ENCODE measurements around the gene TMEM132C.
"Not testable (repeated sequence)": the region's sequence is repeated elsewhere in the genome, so short reads cannot be mapped to it uniquely, and the experiment has no call there.

Gene TMEM132C

DNA sequence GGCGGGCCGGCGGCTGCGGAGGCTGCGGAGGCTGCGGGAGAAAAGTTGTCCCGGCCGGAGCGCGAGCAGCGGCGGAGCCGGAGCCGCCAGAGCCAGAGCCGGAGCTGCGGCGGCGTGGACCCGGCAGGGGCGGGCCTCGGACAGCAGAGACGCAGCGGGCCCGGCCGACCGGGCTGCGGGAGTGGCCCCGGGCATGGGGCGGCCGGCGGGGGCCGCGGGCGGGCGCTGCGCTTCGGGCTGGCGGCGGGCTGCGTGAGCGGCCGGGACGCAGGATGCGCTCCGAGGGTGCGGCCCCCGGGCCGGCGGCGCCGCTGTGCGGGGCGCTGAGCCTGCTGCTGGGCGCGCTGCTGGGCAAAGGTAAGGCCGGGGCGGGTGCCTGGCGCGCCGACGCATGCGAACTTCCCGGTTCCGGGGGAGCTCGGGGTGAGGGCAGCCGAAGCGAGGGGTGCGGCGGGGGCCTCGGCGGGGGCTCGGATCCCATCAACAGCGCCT lies at the start of gene TMEM132C:
TMEM132C (plus strand) TSS at position 40 of the 492 bp plus-strand sequence; CDS start at position 273, 233 bp downstream.
- H3K4me3 ChIP-seq (ENCODE audit: low read depth, low read length): peak within 1 kb of the TSS; percentile 74
- peaks cover 19% of the 10 kb centered on the region for H3K4me1 ChIP-seq (ENCODE audit: control insufficient read depth, insufficient read depth, low read length)
- no peaks in the 10 kb centered on the region for H3K36me3 ChIP-seq (ENCODE audit: control insufficient read depth, insufficient read depth, low read length)
- H3K9me3 ChIP-seq (ENCODE audit: control insufficient read depth, insufficient read depth, low read depth, low read length): peaks cover 14% of the 10 kb centered on the region
- peaks cover 97% of the 10 kb centered on the region for H3K27me3 ChIP-seq (ENCODE audit: control insufficient read depth, insufficient read depth, low read length)
- peak within 1 kb of the TSS; percentile 34 for H3K9ac ChIP-seq (ENCODE audit: low read length)
- no peak within 1 kb of the TSS for H3K27ac ChIP-seq (ENCODE audit: low read depth, low read length)

- H3K36me3 ChIP-seq (ENCODE audit: control insufficient read depth, insufficient read depth, low read length): no peaks in the 10 kb centered on the region
- H3K9ac ChIP-seq (ENCODE audit: low read length): no peak overlapping the region
- no peak overlapping the region for H3K4me3 ChIP-seq (ENCODE audit: low read depth, low read length)
- no peak overlapping the region for H3K27ac ChIP-seq (ENCODE audit: low read depth, low read length)
- H3K4me1 ChIP-seq (ENCODE audit: control insufficient read depth, insufficient read depth, low read length): no peaks in the 10 kb centered on the region
- H3K9me3 ChIP-seq (ENCODE audit: control insufficient read depth, insufficient read depth, low read depth, low read length): no peaks in the 10 kb centered on the region
- H3K27me3 ChIP-seq (ENCODE audit: control insufficient read depth, insufficient read depth, low read length): no peaks in the 10 kb centered on the region
These were observed 42.7 kb upstream of the TMEM132C start for GRCh38 chr12:128224226-128224625.

DNA sequence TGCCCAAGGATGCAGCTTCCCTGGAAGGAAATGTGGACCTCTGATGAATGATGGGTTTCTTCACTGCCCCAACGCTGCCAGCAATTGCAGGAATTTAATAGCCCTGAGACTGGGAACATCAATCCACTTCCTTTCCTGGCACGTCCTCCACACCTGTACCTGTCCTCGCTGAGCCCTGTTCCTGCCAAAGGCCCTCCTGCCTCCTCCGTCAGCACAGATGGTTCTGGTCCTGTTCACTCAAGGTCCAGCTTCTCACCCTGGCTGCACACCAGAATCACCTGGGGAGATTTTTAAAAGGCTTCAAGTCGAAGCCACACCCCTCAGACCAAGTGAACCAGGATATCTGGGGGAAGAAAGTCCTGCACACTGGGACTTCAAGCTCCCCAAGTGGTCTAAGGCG lies 38.4 kb upstream of the TMEM132C start:
- H3K27ac ChIP-seq (ENCODE audit: low read depth, low read length): no peak overlapping the region
- H3K4me3 ChIP-seq (ENCODE audit: low read depth, low read length): no peak overlapping the region
- no peaks in the 10 kb centered on the region for H3K36me3 ChIP-seq (ENCODE audit: control insufficient read depth, insufficient read depth, low read length)
- H3K27me3 ChIP-seq (ENCODE audit: control insufficient read depth, insufficient read depth, low read length): no peaks in the 10 kb centered on the region
- H3K9me3 ChIP-seq (ENCODE audit: control insufficient read depth, insufficient read depth, low read depth, low read length): no peaks in the 10 kb centered on the region
- H3K4me1 ChIP-seq (ENCODE audit: control insufficient read depth, insufficient read depth, low read length): no peaks in the 10 kb centered on the region
- H3K9ac ChIP-seq (ENCODE audit: low read length): no peak overlapping the region

- H3K9ac ChIP-seq (ENCODE audit: low read length): no peak overlapping the region
- no peaks in the 10 kb centered on the region for H3K27me3 ChIP-seq (ENCODE audit: control insufficient read depth, insufficient read depth, low read length)
- H3K36me3 ChIP-seq (ENCODE audit: control insufficient read depth, insufficient read depth, low read length): no peaks in the 10 kb centered on the region
- peaks cover 4% of the 10 kb centered on the region; the same call in 1 of the 2 replicates for H3K9me3 ChIP-seq (ENCODE audit: control insufficient read depth, insufficient read depth, low read depth, low read length)
- no peak overlapping the region for H3K27ac ChIP-seq (ENCODE audit: low read depth, low read length)
- no peaks in the 10 kb centered on the region for H3K4me1 ChIP-seq (ENCODE audit: control insufficient read depth, insufficient read depth, low read length)
- no peak overlapping the region for H3K4me3 ChIP-seq (ENCODE audit: low read depth, low read length)
These were observed 31.1 kb upstream of the TMEM132C start for GRCh38 chr12:128235635-128236417.

DNA sequence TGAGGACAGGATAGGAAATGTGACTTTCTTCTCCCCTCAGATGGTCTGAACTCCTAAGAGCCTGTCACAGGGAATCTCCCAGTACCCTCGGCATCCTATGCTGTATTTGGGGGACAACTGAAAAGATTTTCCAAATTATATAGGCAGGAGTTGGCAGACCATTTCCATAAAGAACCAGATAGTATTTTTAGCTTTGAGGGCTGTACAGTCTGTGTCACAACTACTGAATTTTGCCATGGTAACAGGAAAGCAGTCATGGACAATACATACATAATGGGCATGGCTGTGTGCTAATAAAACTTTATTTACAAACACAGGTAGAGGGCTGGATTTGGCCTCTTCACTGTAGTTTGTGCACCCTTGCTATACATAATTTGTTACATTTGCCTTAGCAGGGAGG lies 30.4 kb upstream of the TMEM132C start:
- H3K9ac ChIP-seq (ENCODE audit: low read length): no peak overlapping the region
- no peak overlapping the region for H3K27ac ChIP-seq (ENCODE audit: low read depth, low read length)
- H3K9me3 ChIP-seq (ENCODE audit: control insufficient read depth, insufficient read depth, low read depth, low read length): peaks cover 4% of the 10 kb centered on the region; the same call in 1 of the 2 replicates
- no peaks in the 10 kb centered on the region for H3K4me1 ChIP-seq (ENCODE audit: control insufficient read depth, insufficient read depth, low read length)
- no peaks in the 10 kb centered on the region for H3K36me3 ChIP-seq (ENCODE audit: control insufficient read depth, insufficient read depth, low read length)
- H3K4me3 ChIP-seq (ENCODE audit: low read depth, low read length): no peak overlapping the region
- H3K27me3 ChIP-seq (ENCODE audit: control insufficient read depth, insufficient read depth, low read length): no peaks in the 10 kb centered on the region

DNA sequence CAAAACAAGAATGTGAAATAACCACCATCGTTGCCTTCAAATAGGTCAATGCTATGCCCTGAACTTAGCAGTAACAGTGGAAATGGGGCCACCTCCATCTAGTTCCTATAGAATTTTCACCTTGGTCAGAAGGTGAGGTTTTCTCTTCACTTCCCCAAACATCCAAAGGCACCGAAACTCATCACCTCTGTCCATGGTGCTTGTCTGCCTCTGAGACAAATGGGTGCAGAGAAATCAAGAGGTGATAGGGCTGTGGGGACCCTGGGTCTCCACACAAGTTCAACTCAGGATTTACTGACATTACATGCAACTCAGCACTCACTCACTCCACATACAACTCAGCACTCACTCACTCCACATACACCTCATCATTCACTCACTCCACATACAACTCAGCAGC lies 26.2 kb upstream of the TMEM132C start:
- no peak overlapping the region for H3K4me3 ChIP-seq (ENCODE audit: low read depth, low read length)
- no peaks in the 10 kb centered on the region for H3K27me3 ChIP-seq (ENCODE audit: control insufficient read depth, insufficient read depth, low read length)
- H3K9me3 ChIP-seq (ENCODE audit: control insufficient read depth, insufficient read depth, low read depth, low read length): peaks cover 4% of the 10 kb centered on the region; the same call in 1 of the 2 replicates
- no peaks in the 10 kb centered on the region for H3K4me1 ChIP-seq (ENCODE audit: control insufficient read depth, insufficient read depth, low read length)
- H3K9ac ChIP-seq (ENCODE audit: low read length): no peak overlapping the region
- no peaks in the 10 kb centered on the region for H3K36me3 ChIP-seq (ENCODE audit: control insufficient read depth, insufficient read depth, low read length)
- H3K27ac ChIP-seq (ENCODE audit: low read depth, low read length): no peak overlapping the region

- Histone ChIP-seq H3K27me3 (ENCODE audit: control insufficient read depth, insufficient read depth, low read length) (no peaks in the 10 kb centered on the region), H3K27ac (ENCODE audit: low read depth, low read length) (no peak overlapping the region), H3K9me3 (ENCODE audit: control insufficient read depth, insufficient read depth, low read depth, low read length) (peaks cover 21% of the 10 kb centered on the region), H3K9ac (ENCODE audit: low read length) (no peak overlapping the region), H3K4me1 (ENCODE audit: control insufficient read depth, insufficient read depth, low read length) (no peaks in the 10 kb centered on the region), H3K36me3 (ENCODE audit: control insufficient read depth, insufficient read depth, low read length) (no peaks in the 10 kb centered on the region), H3K4me3 (ENCODE audit: low read depth, low read length) (no peak overlapping the region)
These were observed 21.8 kb upstream of the TMEM132C start for GRCh38 chr12:128245121-128245520.

DNA sequence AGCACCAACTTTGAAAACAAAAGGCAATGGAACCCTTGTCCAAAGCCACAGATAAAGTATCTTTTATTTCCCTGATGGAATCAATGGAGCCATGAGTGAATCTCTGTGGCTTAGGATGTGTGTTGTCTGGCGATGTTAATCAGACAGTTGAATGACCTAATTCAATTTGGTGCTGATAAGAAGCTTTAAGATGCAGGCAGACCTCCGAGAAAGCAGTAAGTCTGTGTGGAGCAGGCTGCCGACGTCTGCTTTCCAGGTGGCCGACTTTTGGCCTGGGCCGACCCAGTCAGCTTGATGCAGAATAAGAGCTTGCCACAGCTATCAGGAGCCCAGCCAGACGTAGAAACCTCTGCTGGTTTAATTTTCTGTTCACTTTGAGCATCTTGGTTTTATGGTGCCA lies 21.1 kb upstream of the TMEM132C start:
- Histone ChIP-seq H3K36me3 (ENCODE audit: control insufficient read depth, insufficient read depth, low read length) (no peaks in the 10 kb centered on the region), H3K4me1 (ENCODE audit: control insufficient read depth, insufficient read depth, low read length) (no peaks in the 10 kb centered on the region), H3K27me3 (ENCODE audit: control insufficient read depth, insufficient read depth, low read length) (no peaks in the 10 kb centered on the region), H3K27ac (ENCODE audit: low read depth, low read length) (no peak overlapping the region), H3K4me3 (ENCODE audit: low read depth, low read length) (no peak overlapping the region), H3K9ac (ENCODE audit: low read length) (no peak overlapping the region), H3K9me3 (ENCODE audit: control insufficient read depth, insufficient read depth, low read depth, low read length) (peaks cover 21% of the 10 kb centered on the region)

DNA sequence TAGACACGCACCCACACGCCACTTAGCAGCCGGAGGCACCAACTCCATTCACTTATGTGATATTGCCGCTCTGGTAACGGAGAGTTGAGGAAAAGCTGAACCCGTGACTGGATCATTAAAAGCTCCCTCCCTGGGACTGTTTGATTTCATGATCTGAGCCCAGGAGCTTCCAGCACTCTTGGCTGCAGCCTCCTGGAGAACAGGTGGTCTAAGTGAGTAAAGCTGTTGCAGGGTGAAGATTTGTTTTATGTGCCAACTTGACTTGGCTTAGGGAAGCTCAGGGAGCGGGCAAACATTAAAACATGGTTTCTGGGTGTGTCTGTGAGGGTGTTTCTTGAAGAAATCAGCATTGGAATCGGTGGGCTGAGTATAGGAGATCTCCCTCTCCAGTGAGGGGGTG lies 16.9 kb upstream of the TMEM132C start:
- H3K4me3 ChIP-seq (ENCODE audit: low read depth, low read length): no peak overlapping the region
- H3K4me1 ChIP-seq (ENCODE audit: control insufficient read depth, insufficient read depth, low read length): no peaks in the 10 kb centered on the region
- no peaks in the 10 kb centered on the region for H3K36me3 ChIP-seq (ENCODE audit: control insufficient read depth, insufficient read depth, low read length)
- no peaks in the 10 kb centered on the region for H3K27me3 ChIP-seq (ENCODE audit: control insufficient read depth, insufficient read depth, low read length)
- H3K27ac ChIP-seq (ENCODE audit: low read depth, low read length): no peak overlapping the region
- peaks cover 24% of the 10 kb centered on the region for H3K9me3 ChIP-seq (ENCODE audit: control insufficient read depth, insufficient read depth, low read depth, low read length)
- no peak overlapping the region for H3K9ac ChIP-seq (ENCODE audit: low read length)

DNA sequence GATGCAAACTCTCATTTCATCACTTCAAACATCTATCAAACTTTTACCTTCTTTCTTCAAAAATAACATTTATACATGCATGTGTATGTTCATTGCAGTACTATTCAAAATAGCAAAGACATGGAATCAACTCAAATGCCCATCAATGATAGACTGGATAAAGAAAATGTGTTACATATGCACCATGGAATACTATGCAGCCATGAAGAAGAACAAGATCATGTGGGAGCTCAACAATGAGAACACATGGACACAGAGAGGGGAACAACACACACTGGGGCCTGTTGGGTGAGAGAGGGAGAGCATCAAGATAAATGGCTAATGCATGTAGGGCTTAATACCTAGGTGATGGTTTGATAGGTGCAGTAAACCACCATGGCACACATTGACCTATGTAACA lies 13.1 kb upstream of the TMEM132C start:
- H3K4me3 ChIP-seq (ENCODE audit: low read depth, low read length); H3K4me1 ChIP-seq (ENCODE audit: control insufficient read depth, insufficient read depth, low read length); H3K36me3 ChIP-seq (ENCODE audit: control insufficient read depth, insufficient read depth, low read length); H3K9me3 ChIP-seq (ENCODE audit: control insufficient read depth, insufficient read depth, low read depth, low read length); H3K27ac ChIP-seq (ENCODE audit: low read depth, low read length); H3K27me3 ChIP-seq (ENCODE audit: control insufficient read depth, insufficient read depth, low read length); H3K9ac ChIP-seq (ENCODE audit: low read length): not testable (repeated sequence)

DNA sequence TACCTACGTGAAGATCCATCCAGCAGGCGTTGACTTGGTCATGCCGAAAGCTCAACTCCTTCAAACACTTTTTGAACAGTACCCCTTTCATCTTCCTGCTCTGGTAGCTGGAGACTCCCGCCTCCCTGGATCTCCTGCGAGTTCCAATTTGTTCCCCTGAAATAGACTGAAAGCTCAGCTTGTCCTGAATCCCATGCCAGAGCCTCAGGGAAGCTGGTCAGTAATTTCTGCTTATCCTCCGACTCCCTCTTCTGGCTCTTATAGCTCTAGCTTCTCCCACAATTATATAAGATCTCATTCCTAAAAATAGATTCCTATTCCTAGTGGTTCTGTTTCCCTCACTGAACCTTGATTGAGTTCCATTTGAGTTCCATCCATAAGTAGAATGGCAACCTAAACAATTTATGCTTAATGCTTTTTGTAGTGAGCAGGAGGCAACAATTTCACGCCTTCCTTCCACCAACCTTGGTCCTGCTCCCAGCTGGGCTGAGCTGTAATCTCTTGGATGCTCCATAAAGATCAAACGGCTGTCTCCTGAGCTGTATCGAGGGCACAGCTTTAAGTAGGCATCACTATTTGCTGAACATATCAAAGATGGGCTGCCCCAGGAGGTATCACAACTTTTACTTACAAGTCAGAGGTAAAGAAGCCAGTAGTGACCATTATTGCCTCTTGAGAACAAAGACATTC lies 8.0 kb upstream of the TMEM132C start:
- no peak overlapping the region for H3K4me3 ChIP-seq (ENCODE audit: low read depth, low read length)
- H3K9ac ChIP-seq (ENCODE audit: low read length): no peak overlapping the region
- no peaks in the 10 kb centered on the region for H3K36me3 ChIP-seq (ENCODE audit: control insufficient read depth, insufficient read depth, low read length)
- no peaks in the 10 kb centered on the region for H3K4me1 ChIP-seq (ENCODE audit: control insufficient read depth, insufficient read depth, low read length)
- H3K27ac ChIP-seq (ENCODE audit: low read depth, low read length): no peak overlapping the region
- H3K27me3 ChIP-seq (ENCODE audit: control insufficient read depth, insufficient read depth, low read length): peaks cover 34% of the 10 kb centered on the region
- peaks cover 7% of the 10 kb centered on the region for H3K9me3 ChIP-seq (ENCODE audit: control insufficient read depth, insufficient read depth, low read depth, low read length)
